Mucosa of gallbladder (tissue), 1 donor: Measurements from ENCODE around the gene NKX2-8. TPM values are rescaled to one million over a fixed set of nuclear protein-coding genes. Genes with fewer than 3 reads are reported as not detected.
"Not testable (repeated sequence)": the region's sequence is repeated elsewhere in the genome, so short reads cannot be mapped to it uniquely, and the experiment has no call there.

ENCODE experiments used
- DNase-seq: peaks from one replicate; pipeline ENCODE4 v3.0.0-alpha.2; 2020; ENCODE audit warnings: low spot score
- total RNA-seq: library from RNA; stranded (reverse); gene quantifications from one replicate; pipeline ENCODE4 v1.2.1, GENCODE V29; 2021
- donor health status: DM: no; HTN: no; CAD: no.

The NKX2-8 gene
- total RNA-seq, 1 donor from 2014 or later: not detected

DNA sequence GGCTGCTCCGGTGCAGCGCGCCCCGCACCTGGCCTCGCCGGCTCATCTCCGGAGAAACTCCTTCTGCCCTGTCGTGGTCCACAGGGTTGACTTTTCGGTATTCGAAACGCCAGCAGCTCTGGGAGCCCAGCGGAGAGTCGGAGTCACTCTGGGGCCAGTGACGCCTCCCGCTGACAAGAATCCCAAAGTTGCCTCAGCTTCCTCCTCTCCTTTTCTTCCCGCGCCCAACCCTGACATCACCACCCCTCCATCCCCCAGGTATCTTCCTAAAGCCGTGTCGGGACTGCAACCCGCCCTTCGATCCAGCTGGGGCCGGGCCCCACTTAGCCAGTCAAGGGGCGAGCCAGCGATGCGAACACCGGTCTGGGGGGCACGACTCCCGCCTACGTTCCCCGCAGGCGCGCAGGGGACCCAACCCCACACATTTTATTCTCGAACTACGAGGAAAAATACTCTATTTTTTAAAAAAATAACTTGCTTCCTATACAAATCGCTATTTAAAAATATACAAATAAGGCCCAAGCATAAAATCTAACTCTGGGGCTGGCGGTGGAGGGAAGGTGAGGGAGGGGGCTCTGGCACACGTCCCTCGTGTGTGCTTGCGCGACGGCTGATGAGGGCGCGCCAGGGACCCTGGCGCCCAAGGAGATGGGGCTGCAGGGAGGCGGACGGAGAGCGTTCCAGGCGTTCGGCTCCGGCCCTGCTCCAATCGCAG is 2.1 kb downstream of the NKX2-8 start:
- no peak for DNase-seq

- no peak for DNase-seq
Measured at GRCh38 chr14:36579573-36580140, 2.8 kb downstream of the NKX2-8 start.

- DNase-seq: no peak
Measured at GRCh38 chr14:36579001-36579555, 3.3 kb downstream of the NKX2-8 start.

DNA sequence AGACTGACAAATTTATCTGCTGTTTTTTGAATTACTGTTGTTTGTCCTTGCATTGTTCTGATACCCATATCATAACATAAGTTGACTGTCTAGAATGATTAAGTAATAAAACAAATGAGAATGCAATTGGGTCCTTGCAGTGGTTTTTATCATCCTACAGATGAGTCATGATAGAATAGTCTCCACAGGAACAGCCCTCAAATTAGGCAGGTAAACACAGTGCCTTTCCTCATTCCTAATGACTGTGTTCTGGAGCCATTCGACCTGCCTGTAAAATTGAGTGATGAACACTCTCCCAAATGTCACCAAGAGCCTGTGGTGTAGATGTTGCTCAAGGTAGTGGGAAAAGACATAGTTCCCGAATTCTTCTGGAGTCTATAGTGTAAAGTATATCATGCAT is 12.3 kb downstream of the NKX2-8 start:
- no peak for DNase-seq

DNA sequence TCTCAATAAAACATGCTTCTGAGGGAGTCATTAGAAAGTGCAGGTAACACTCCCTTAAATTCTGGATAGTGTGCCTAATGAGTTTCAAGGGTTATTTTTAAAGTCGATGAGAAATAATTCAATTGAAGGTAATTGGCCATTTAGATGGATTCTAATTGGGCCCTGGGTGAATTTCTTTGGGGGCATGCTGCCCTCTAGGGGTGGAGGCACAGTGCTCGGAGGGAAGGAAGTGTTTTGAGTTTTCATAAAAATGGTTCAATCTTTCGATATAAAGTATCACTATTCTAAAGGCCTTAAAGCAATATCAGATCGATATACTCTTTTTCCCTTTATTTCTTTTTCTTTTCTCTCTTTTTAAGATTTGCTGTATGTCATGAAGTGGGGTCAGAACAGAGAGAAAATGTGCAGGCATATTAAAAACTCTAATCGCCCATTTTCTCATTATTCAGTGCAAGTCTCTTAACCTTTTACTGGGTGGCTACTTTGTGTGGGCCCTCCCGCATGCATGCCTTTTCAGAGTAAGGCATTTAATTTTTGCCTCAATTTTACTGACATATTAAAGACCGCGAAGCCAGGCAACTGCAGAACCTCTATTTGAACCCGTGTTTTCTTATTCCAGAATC is 25.5 kb downstream of the NKX2-8 start:
- no peak for DNase-seq

GRCh38 chr14:36555998-36556743 is 26.2 kb downstream of the NKX2-8 start:
- DNase-seq: no peak

DNA sequence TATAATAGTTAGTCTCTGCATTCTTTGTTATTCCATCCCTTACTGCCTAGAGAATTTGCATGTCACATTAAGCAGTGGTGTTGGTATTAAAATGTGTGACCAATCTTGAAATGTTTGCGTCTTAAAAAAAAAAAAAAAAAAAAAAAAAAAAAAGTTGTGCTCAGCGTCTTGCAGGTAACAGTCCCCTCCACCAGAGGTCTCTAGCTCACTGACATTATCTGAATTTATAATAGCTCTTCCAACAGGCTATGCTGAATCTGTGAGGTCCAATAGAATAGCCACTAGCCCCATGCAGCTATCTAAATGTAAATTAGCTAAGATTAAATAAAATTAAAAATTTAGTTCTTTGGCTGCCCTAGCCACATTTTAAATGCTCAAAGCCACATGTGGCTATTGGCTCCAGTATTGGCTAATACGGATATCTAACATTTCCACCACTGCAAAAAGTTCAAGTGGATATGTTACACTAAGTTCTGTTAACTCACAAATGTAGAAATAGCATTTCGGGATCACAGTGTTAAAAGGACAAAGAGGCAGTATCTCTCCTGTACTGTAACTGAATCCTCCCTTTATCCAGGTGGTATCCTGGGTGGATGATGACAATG is 28.7 kb downstream of the NKX2-8 start:
- DNase-seq: no peak

- DNase-seq: no peak
Measured at GRCh38 chr14:36550899-36551298, 31.5 kb downstream of the NKX2-8 start.

DNA sequence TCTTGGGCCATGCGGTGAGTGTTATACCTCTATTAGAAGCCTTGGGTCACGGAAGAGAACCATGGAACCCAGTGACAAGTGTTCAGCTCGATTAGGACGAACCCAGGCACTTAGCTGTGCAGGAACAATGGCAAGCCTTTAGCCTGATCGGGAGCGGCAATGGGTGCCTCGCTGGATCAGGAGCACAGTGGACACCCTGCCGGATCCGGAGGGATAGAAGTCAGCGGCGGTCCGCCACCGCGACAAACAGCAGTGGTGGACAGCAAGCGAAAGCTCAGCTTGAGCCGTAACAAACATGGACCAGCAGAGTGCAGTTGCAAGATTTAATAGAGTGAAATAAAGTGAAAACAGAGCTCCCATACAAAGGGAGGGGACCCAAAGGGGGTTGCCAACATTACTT is 38.1 kb downstream of the NKX2-8 start:
- DNase-seq: not testable (repeated sequence)

GRCh38 chr14:36538051-36538450 is 44.4 kb downstream of the NKX2-8 start:
- no peak for DNase-seq

Other genes starting within 250 kb of the NKX2-8 start
- 0.26 TPM for gene NKX2-1, start 62.4 kb downstream of the NKX2-8 start, total RNA-seq
- not detected for gene PAX9, start 79.2 kb upstream of the NKX2-8 start, total RNA-seq